OCI-LY7 (cell line): Measurements from ENCODE around the gene RAB11B. TPM values are rescaled to one million over a fixed set of nuclear protein-coding genes. Genes with fewer than 3 reads are reported as not detected.

Experiments used
- BruUV-seq: library from RNA; stranded (reverse); fragments of 400-500 nt; replicated peaks from 2 replicates; lab custom pipeline; 2021; lab: Mats Ljungman, UMichigan
- CTCF ChIA-PET: fragments of 300-600 bp; sonication (Branson Sonifier 250); formaldehyde crosslinking; loops from one replicate; lab custom pipeline; 2022; ENCODE audit warnings: antibody characterized with exemption; ENCODE audit not compliant: unreplicated experiment; lab: Charles Lee
- POLR2A ChIA-PET: fragments of 300-600 bp; sonication (Branson Sonifier 250); formaldehyde crosslinking; loops from one replicate; lab custom pipeline; 2022; ENCODE audit warnings: antibody characterized with exemption; lab: Charles Lee
- DNase-seq: peaks from one replicate; pipeline ENCODE4 v3.0.0-alpha.2; 2015; ENCODE audit warnings: low spot score
- H2AFZ ChIP-seq: fragments of 200-600 bp; sonication (generic), shearing (Covaris generic); 2 replicates; pipeline ENCODE4 v1.6.1; 2014; ENCODE audit warnings: mild to moderate bottlenecking, antibody characterized with exemption, low read length, moderate library complexity
- H3K27ac ChIP-seq: fragments of 200-600 bp; sonication (generic); 2 replicates; pipeline ENCODE4 v1.5.1; 2014; ENCODE audit warnings: mixed run types, low read depth, mild to moderate bottlenecking, moderate library complexity, low read length, inconsistent platforms; ENCODE audit not compliant: poor library complexity, severe bottlenecking
- H3K36me3 ChIP-seq: fragments of 200-600 bp; sonication (generic); 2 replicates; pipeline ENCODE4 v1.6.1; 2014; ENCODE audit warnings: mild to moderate bottlenecking, antibody characterized with exemption, low read length, moderate library complexity, mixed read lengths; ENCODE audit not compliant: insufficient read depth
- H3K4me1 ChIP-seq: fragments of 200-600 bp; sonication (generic); 2 replicates; pipeline ENCODE4 v1.5.1; 2014; ENCODE audit warnings: mild to moderate bottlenecking, low read length; ENCODE audit not compliant: insufficient read depth, poor library complexity, severe bottlenecking
- H3K4me2 ChIP-seq: fragments of 200-600 bp; sonication (generic); 2 replicates; pipeline ENCODE4 v1.6.1; 2014; ENCODE audit warnings: mild to moderate bottlenecking, low read length
- H3K4me3 ChIP-seq: fragments of 200-600 bp; sonication (generic); 2 replicates; pipeline ENCODE4 v1.5.1; 2014; ENCODE audit warnings: mild to moderate bottlenecking, low read depth, low read length; ENCODE audit not compliant: poor library complexity, severe bottlenecking
- H3K79me2 ChIP-seq: fragments of 200-600 bp; sonication (generic); 2 replicates; pipeline ENCODE4 v1.6.1; 2016; ENCODE audit warnings: low read depth, mild to moderate bottlenecking, low read length, moderate library complexity, mixed read lengths; ENCODE audit not compliant: insufficient read depth
- H3K9me2 ChIP-seq: fragments of 200-600 bp; sonication (generic); 2 replicates; pipeline ENCODE4 v1.6.1; 2016; ENCODE audit warnings: mild to moderate bottlenecking, low read length, mixed read lengths; ENCODE audit not compliant: insufficient read depth
- H3K9me3 ChIP-seq: fragments of 200-600 bp; sonication (generic); 2 replicates; pipeline ENCODE4 v1.6.1; 2014; ENCODE audit warnings: mild to moderate bottlenecking, mixed run types, low read length, mixed read lengths
- H4K20me1 ChIP-seq: fragments of 200-600 bp; sonication (generic); 2 replicates; pipeline ENCODE4 v1.6.1; 2014; ENCODE audit warnings: mild to moderate bottlenecking, antibody characterized with exemption, low read length, moderate library complexity, mixed read lengths; ENCODE audit not compliant: insufficient read depth
- EZH2phosphoT487 ChIP-seq: fragments of 200-600 bp; sonication (generic); IDR thresholded peaks from 2 replicates; pipeline ENCODE4 v1.6.1; 2018; ENCODE audit warnings: low read depth, borderline replicate concordance, mild to moderate bottlenecking, mixed run types, antibody characterized with exemption, low read length, moderate library complexity, mixed read lengths
- intact Hi-C: fragments of 100-400 bp; cut with micrococcal nuclease; formaldehyde crosslinking; loops from one replicate; pipeline ENCODE4 v1.10.0; 2022; ENCODE audit not compliant: unreplicated experiment
- total RNA-seq, 2 experiments: library from RNA; depleted of rRNA in 1 of 2; stranded (reverse); fragments of >200 nt in 1 of 2; shearing (Covaris generic) in 1 of 2; gene quantifications; 2 replicates each; pipeline ENCODE4 v1.2.3, GENCODE V29; 2014 to 2022
- TF ChIP-seq, protein P1 (sequence below): fragments of 200-600 bp; sonication (generic); conservative IDR thresholded peaks from 2 replicates; pipeline ENCODE4 v1.5.1; 2014; ENCODE audit warnings: mild to moderate bottlenecking, antibody characterized with exemption, low read length, moderate library complexity, mixed read lengths

Gene RAB11B
- total RNA-seq, 2 experiments from 2014 or later, result 24.5 to 84.9 TPM

- H3K36me3 ChIP-seq, result no peaks in the 10 kb centered on the region
- no peak overlapping the region for H3K27ac ChIP-seq
- H3K4me3 ChIP-seq, result no peak overlapping the region
- H3K79me2 ChIP-seq, result no peaks in the 10 kb centered on the region
- no peaks in the 10 kb centered on the region for H4K20me1 ChIP-seq
- TF ChIP-seq EZH2phosphoT487, result no peak
- no peak for DNase-seq
- intact Hi-C loops, result no loop called here
- H3K4me1 ChIP-seq, result no peaks in the 10 kb centered on the region
- ChIA-PET CTCF (no interaction called here), POLR2A (no interaction called here)
- no peaks in the 10 kb centered on the region for H3K9me2 ChIP-seq
- H3K4me2 ChIP-seq, result no peak overlapping the region
- no peaks in the 10 kb centered on the region for H3K9me3 ChIP-seq
- H2AFZ ChIP-seq, result no peak overlapping the region
- no TSS peak for BruUV-seq
Observed at GRCh38 chr19:8366121-8366581, 24.0 kb upstream of the RAB11B start.

- no peaks in the 10 kb centered on the region for H3K36me3 ChIP-seq
- no peak overlapping the region for H3K4me2 ChIP-seq
- no peak overlapping the region for H2AFZ ChIP-seq
- H3K9me2 ChIP-seq, result no peaks in the 10 kb centered on the region
- H3K79me2 ChIP-seq, result no peaks in the 10 kb centered on the region
- no TSS peak for BruUV-seq
- CTCF ChIA-PET, result no interaction called here
- H3K4me3 ChIP-seq, result no peak overlapping the region
- no peak overlapping the region for H3K27ac ChIP-seq
- H3K9me3 ChIP-seq, result no peaks in the 10 kb centered on the region
- H4K20me1 ChIP-seq, result no peaks in the 10 kb centered on the region
- no peaks in the 10 kb centered on the region for H3K4me1 ChIP-seq
- DNase-seq, result no peak
- TF ChIP-seq, protein P1, sequence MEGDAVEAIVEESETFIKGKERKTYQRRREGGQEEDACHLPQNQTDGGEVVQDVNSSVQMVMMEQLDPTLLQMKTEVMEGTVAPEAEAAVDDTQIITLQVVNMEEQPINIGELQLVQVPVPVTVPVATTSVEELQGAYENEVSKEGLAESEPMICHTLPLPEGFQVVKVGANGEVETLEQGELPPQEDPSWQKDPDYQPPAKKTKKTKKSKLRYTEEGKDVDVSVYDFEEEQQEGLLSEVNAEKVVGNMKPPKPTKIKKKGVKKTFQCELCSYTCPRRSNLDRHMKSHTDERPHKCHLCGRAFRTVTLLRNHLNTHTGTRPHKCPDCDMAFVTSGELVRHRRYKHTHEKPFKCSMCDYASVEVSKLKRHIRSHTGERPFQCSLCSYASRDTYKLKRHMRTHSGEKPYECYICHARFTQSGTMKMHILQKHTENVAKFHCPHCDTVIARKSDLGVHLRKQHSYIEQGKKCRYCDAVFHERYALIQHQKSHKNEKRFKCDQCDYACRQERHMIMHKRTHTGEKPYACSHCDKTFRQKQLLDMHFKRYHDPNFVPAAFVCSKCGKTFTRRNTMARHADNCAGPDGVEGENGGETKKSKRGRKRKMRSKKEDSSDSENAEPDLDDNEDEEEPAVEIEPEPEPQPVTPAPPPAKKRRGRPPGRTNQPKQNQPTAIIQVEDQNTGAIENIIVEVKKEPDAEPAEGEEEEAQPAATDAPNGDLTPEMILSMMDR, result no peak
- no peak for TF ChIP-seq EZH2phosphoT487
- POLR2A ChIA-PET, result no interaction called here
- intact Hi-C loops, result no loop called here
Observed at GRCh38 chr19:8366961-8367326, 23.2 kb upstream of the RAB11B start.

DNA sequence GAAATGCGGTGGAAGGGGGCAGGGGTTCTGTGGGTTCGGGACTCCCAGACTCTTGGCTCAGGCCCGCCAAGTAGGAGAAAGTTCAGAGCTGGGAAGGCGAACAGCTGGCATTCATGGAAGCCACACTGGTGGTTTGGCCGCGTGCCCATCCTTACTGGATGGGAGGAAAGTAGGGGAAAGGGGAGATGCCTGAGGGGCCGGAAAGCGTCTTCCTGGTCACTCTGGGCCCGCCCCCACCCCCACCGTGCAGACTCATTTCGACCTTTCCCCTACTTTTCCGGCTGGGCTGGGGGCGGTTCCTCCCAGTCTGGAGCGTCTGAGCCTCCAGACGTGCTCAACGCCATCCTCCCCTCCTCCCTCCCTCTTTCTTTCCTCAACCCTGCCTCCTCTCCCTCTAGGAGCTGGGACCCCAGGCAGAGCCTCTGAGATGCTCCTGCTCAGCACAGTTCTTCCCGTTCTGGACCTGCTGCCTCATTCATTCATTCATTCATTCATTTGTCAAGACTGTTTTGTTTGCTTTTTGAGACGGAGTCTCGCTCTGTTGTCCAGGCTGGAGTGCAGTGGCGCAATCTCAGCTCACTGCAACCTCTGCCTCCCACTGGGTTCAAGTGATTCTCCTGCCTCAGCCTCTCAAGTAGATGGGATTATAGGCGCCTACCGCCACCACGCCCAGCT, 22.7 kb upstream of the RAB11B start:
- Histone ChIP-seq H3K79me2 (no peaks in the 10 kb centered on the region), H2AFZ (no peak overlapping the region)
- no peak for TF ChIP-seq EZH2phosphoT487
- TF ChIP-seq, protein P1, result no peak

More for the DNA sequence above, 22.7 kb upstream of the RAB11B start:
- no peaks in the 10 kb centered on the region for H3K4me1 ChIP-seq
- no peaks in the 10 kb centered on the region for H3K9me2 ChIP-seq
- ChIA-PET POLR2A (interaction anchor here (0.6 kb wide), 1 partner anchor 922 kb away, joined by 3 read pairs; no protein-coding TSS in a partner anchor), CTCF (no interaction called here)
- H3K27ac ChIP-seq, result no peak overlapping the region
- no peaks in the 10 kb centered on the region for H3K9me3 ChIP-seq
- intact Hi-C loops, result no loop called here
- H3K4me3 ChIP-seq, result no peak overlapping the region
- no TSS peak for BruUV-seq
- no peak overlapping the region for H3K4me2 ChIP-seq
- no peaks in the 10 kb centered on the region for H3K36me3 ChIP-seq
- no peaks in the 10 kb centered on the region for H4K20me1 ChIP-seq
- no peak for DNase-seq
